Natural killer cell (primary cell): ENCODE data around the gene PCCA. TPM values are rescaled to one million over a fixed set of nuclear protein-coding genes. Genes with fewer than 3 reads are reported as not detected.

Experiments used
- ATAC-seq, 3 donors: fragments of 150-1000 bp in 2 of 3; fragments of 200-7000 bp in 1 of 3; cut with Tn5 transposase; 1 replicate in 1 of 3; 2 replicates in 2 of 3; pipeline ENCODE4 v1.10.0; 2021; ENCODE audit warnings: mild to moderate bottlenecking in 2 of 3, moderate library complexity in 2 of 3
- DNase-seq, 2 donors: peaks; one replicate each; pipeline versions ENCODE4 v3.0.0 to v3.0.0-alpha.2; 2013 to 2021; ENCODE audit warnings: mixed read lengths in 1 of 2
- H3K27ac ChIP-seq: one replicate; pipeline ENCODE4 v1.5.1; 2013; ENCODE audit warnings: mild to moderate bottlenecking, low read length
- H3K27me3 ChIP-seq: one replicate; pipeline ENCODE4 v1.6.1; 2013; ENCODE audit warnings: low read length; ENCODE audit not compliant: control insufficient read depth, insufficient read depth
- H3K36me3 ChIP-seq: one replicate; pipeline ENCODE4 v1.6.1; 2013; ENCODE audit warnings: low read length; ENCODE audit not compliant: control insufficient read depth, insufficient read depth
- H3K4me1 ChIP-seq: one replicate; pipeline ENCODE4 v1.6.1; 2013; ENCODE audit warnings: low read length; ENCODE audit not compliant: control insufficient read depth, insufficient read depth
- H3K4me3 ChIP-seq: one replicate; pipeline ENCODE4 v1.5.1; 2013; ENCODE audit warnings: low read length
- H3K9me3 ChIP-seq: one replicate; pipeline ENCODE4 v1.6.1; 2013; ENCODE audit warnings: low read length; ENCODE audit not compliant: control insufficient read depth, insufficient read depth
- H3K27ac Mint-ChIP-seq, 2 donors: one replicate each; pipeline ENCODE4 v1.8.0; 2022; ENCODE audit warnings: mild to moderate bottlenecking in 2 of 2, mixed read lengths in 2 of 2, moderate library complexity in 1 of 2
- H3K27me3 Mint-ChIP-seq, 2 donors: one replicate each; pipeline ENCODE4 v1.8.0; 2022; ENCODE audit warnings: low read depth in 2 of 2, mixed read lengths in 2 of 2
- H3K36me3 Mint-ChIP-seq: one replicate; pipeline ENCODE4 v1.8.0; 2022; ENCODE audit warnings: mixed read lengths
- H3K4me1 Mint-ChIP-seq, 2 donors: one replicate each; pipeline ENCODE4 v1.8.0; 2022; ENCODE audit warnings: mixed read lengths in 2 of 2
- H3K4me3 Mint-ChIP-seq: one replicate; pipeline ENCODE4 v1.8.0; 2022; ENCODE audit warnings: mild to moderate bottlenecking, moderate library complexity, mixed read lengths
- H3K9me3 Mint-ChIP-seq, 2 donors: one replicate each; pipeline ENCODE4 v1.8.0; 2022; ENCODE audit warnings: mixed read lengths in 2 of 2
- CTCF ChIP-seq: fragments of 200-600 bp; IDR thresholded peaks from one replicate; pipeline ENCODE4 v1.8.0; 2022; ENCODE audit warnings: antibody characterized with exemption
- WGBS: methylation state at CpG from one replicate; pipeline ENCODE4 v1.1.7; 2013; ENCODE audit warnings: missing lambda C conversion rate; ENCODE audit not compliant: insufficient coverage; 5-methylcytosine and 5-hydroxymethylcytosine counted together
- intact Hi-C: fragments of 100-400 bp; cut with micrococcal nuclease; formaldehyde crosslinking; loops from one replicate; pipeline ENCODE4 v1.14.2; 2022
- total RNA-seq, 4 donors: library from RNA; stranded (reverse); fragments of 120-200 nt in 1 of 4; gene quantifications; one replicate each; pipeline versions ENCODE4 v1.2.3 to v1.2.4, GENCODE V29; 2013 to 2022

PCCA gene
- total RNA-seq, 3 donors from 2014 or later (not counting 1 experiment from before 2014, with no cell fraction given) = 25.5 to 28.5 (median 28.2) TPM

DNA sequence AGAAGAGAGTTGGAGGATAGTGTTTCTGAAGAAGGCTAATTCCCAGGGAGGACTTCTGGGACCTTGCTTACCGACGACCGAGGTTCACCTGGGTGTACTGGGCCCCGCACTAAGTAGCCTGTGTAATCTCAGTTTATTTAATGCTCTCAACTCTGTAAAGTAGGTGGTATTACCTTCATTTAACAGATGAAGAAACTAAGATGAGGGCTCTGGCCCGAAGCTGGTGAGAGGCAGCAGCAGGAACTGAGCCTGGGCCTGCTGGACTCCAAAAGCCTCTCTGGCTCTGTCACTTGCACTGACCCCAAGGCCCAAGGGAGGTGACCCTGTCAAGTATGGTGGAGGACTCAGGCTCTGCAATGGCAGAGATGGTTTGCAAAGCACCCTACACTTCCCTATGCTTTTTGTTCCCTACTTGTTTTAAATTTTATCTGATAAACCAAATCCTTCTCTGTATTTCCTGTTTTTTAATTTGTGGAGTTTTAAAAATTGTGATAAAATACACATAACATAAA is 449.1 kb downstream of the PCCA start:
- H3K4me1 Mint-ChIP-seq = peaks cover 5 to 13% of the 10 kb centered on the region in 2 donors
- TF ChIP-seq CTCF = no peak
- no peak overlapping the region for H3K4me3 Mint-ChIP-seq
- H3K9me3 Mint-ChIP-seq = no peaks in the 10 kb centered on the region
- Histone ChIP-seq H3K4me1 (peaks cover 4% of the 10 kb centered on the region), H3K9me3 (no peaks in the 10 kb centered on the region), H3K27me3 (no peaks in the 10 kb centered on the region), H3K27ac (no peak overlapping the region), H3K4me3 (no peak overlapping the region), H3K36me3 (peaks cover 5% of the 10 kb centered on the region)
- WGBS = 100% methylated on average over 5 of the region's 5 CpGs
- ATAC-seq = no peak
- no peak overlapping the region for H3K27ac Mint-ChIP-seq
- no peaks in the 10 kb centered on the region for H3K36me3 Mint-ChIP-seq
- H3K27me3 Mint-ChIP-seq = no peaks in the 10 kb centered on the region
- DNase-seq = no peak
- intact Hi-C loops = no loop called here

DNA sequence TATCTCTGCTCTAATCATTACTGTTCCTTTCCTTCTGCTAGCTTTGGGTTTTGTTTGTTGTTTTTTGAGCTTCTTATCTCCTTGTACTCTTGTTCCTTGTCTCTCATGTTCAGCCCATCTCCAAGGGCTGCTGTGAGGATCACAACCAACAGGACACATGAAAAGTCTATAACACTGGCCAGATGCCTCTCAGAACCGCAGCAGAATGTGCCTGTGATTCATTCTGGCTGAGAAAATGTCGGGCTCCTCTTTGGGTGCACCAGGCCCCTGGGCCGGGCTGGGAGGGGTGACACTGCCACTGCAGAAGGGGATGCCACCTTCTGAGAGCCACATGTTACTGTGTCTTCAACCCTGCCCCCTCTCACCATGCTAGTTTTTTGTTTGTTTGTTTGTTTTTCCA is 451.7 kb downstream of the PCCA start:
- DNase-seq (no peak), ATAC-seq (no peak)
- Histone ChIP-seq H3K9me3 (no peaks in the 10 kb centered on the region), H3K27ac (no peak overlapping the region), H3K4me3 (no peak overlapping the region), H3K36me3 (peaks cover 5% of the 10 kb centered on the region), H3K4me1 (peaks cover 4% of the 10 kb centered on the region), H3K27me3 (no peaks in the 10 kb centered on the region)
- Mint-ChIP-seq H3K4me1 (peaks cover 5 to 13% of the 10 kb centered on the region in 2 donors), H3K4me3 (no peak overlapping the region), H3K27ac (no peak overlapping the region), H3K27me3 (no peaks in the 10 kb centered on the region), H3K36me3 (no peaks in the 10 kb centered on the region), H3K9me3 (no peaks in the 10 kb centered on the region)
- no peak for TF ChIP-seq CTCF
- 93% methylated on average over 3 of the region's 3 CpGs for WGBS
- intact Hi-C loops = no loop called here

DNA sequence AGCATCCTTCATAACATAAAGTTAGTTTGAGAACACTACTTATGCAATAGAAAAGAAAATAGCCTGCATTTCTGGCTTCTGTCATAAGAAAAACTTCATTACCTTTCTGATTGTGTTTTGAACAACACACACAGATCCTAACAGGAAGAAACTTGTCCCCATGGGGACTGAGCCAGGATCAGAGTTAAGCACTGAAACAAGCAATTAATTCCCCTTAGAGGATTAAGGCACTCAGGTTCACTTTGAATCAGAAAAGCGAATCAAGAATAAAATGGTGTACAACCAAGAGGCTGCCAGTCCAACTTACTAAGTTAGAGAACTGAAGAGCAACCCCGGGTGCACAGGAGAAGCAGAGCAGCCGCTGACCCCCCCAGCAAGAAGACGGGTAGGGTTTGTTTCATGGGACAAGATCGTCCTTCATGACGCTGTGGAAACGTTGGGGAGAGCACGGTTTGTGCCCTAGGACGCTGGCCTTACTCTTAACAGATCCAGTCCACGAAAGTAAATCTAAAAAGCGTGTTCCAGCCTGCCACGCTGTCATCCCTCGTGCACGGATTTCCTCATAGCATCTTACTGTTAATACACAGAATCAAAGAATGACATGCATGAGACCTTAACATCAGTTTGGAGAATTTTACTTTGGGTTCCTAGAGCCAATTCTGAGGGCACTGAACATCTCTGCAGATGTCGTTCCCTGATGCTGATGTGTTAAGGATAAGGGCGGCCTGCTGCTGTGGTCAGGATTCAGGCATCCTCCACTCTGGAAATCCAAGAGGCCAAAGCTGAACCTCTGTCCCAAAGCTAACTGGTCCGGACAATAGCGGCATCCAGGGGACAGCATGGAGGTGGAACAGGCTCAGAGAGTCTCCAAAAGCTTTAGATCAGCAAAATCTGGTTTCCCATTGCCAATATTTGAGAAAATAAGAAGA is 453.3 kb downstream of the PCCA start:
- H3K36me3 Mint-ChIP-seq = no peaks in the 10 kb centered on the region
- no peak for TF ChIP-seq CTCF
- no peak overlapping the region for H3K27ac Mint-ChIP-seq
- intact Hi-C loops = loop anchor here (2.0 kb wide), 1 partner anchor 885 kb away; no protein-coding TSS in a partner anchor
- Histone ChIP-seq H3K4me1 (peaks cover 4% of the 10 kb centered on the region), H3K36me3 (no peaks in the 10 kb centered on the region), H3K9me3 (no peaks in the 10 kb centered on the region), H3K4me3 (no peak overlapping the region), H3K27ac (no peak overlapping the region), H3K27me3 (no peaks in the 10 kb centered on the region)
- H3K27me3 Mint-ChIP-seq = no peaks in the 10 kb centered on the region
- DNase-seq (no peak), ATAC-seq (no peak)
- no peak overlapping the region for H3K4me3 Mint-ChIP-seq
- WGBS = 95% methylated on average over 18 of the region's 18 CpGs
- peaks cover 5 to 17% of the 10 kb centered on the region in 2 donors for H3K4me1 Mint-ChIP-seq
- H3K9me3 Mint-ChIP-seq = no peaks in the 10 kb centered on the region
